D721Med (cell line): Measurements from ENCODE around the gene PSTPIP1.

ENCODE experiments used
- DNase-seq: peaks from one replicate; pipeline ENCODE4 v3.0.0; 2011; ENCODE audit warnings: low spot score; ENCODE audit not compliant: insufficient read length
- FAIRE-seq: peaks from 2 replicates; lab custom pipeline; 2011; peaks lifted over from hg19 to GRCh38; lab: Jason Lieb, UNC
- CTCF ChIP-seq: IDR thresholded peaks from 2 replicates; pipeline ENCODE4 v1.5.1; 2012; ENCODE audit warnings: mild to moderate bottlenecking, control low read depth; ENCODE audit not compliant: insufficient read depth; ENCODE audit errors: missing control alignments

PSTPIP1 gene

GRCh38 chr15:76999996-77000395 is 5.1 kb downstream of the PSTPIP1 start:
- no peak for TF ChIP-seq CTCF
- DNase-seq (no peak), FAIRE-seq (no peak)

GRCh38 chr15:77001351-77001750 is 6.4 kb downstream of the PSTPIP1 start:
- DNase-seq, result no peak
- no peak for TF ChIP-seq CTCF
- no peak for FAIRE-seq

- DNase-seq, result no peak
- TF ChIP-seq CTCF, result no peak
- no peak for FAIRE-seq
Measured at GRCh38 chr15:77001966-77002365, 7.0 kb downstream of the PSTPIP1 start.

- no peak for FAIRE-seq
- TF ChIP-seq CTCF, result no peak
- no peak for DNase-seq
Measured at GRCh38 chr15:77002436-77002835, 7.5 kb downstream of the PSTPIP1 start.

GRCh38 chr15:77002954-77003912 is 8.3 kb downstream of the PSTPIP1 start:
- DNase-seq (no peak), FAIRE-seq (no peak)

GRCh38 chr15:77004189-77004588 is 9.3 kb downstream of the PSTPIP1 start:
- no peak for DNase-seq
- TF ChIP-seq CTCF, result no peak
- no peak for FAIRE-seq

More at GRCh38 chr15:77002954-77003912, 8.3 kb downstream of the PSTPIP1 start:
- no peak for TF ChIP-seq CTCF

GRCh38 chr15:77009176-77009575 is 14.2 kb downstream of the PSTPIP1 start:
- DNase-seq (no peak), FAIRE-seq (no peak)
- no peak for TF ChIP-seq CTCF
